ENCODE data around the gene NDRG2.

The NDRG2 gene

DNA sequence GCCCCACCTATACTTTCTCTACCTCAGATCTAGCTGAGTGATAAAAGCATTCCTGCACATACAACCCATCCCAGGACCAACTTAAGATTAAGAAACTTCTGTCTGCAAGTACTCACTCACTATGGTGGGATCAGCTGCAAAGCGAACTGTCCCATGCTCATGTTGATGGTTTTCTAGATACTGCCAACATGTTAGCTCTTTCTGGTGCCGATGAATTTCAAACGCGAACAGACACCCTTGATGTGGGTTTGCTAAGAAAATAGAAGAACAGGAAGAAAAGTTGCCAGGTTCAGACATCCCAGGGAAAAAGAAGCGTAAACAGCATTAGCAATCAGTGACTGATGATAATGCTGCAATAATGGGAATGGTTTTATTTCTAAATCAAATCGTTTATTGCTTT, 27.3 kb downstream of the NDRG2 start:
- no peaks in the 10 kb centered on the region for H3K79me2 ChIP-seq (ENCODE audit: insufficient read depth, low read depth)

DNA sequence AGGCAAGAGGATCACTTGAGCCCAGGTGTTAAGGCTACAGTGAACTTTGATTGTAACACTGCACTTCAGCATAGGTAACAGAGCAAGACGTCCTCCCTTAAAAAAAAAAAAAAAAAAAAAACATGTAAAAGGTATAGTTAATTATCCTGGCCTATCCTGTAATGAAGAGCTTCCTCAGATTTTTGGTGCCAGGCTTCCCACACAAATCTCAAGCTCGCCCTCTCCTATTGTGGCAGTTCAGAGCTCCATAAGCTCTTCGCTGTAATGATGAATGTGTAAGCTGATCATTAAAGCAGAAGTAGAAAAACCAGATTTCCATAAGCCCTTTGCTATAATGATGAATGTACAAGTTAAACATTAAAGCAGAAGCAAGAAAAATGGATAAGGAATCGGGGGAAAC, 27.7 kb downstream of the NDRG2 start:
- Histone ChIP-seq H3K79me2 (ENCODE audit: insufficient read depth, low read depth) (no peaks in the 10 kb centered on the region), H3K9ac (no peak overlapping the region), H4K20me1 (ENCODE audit: insufficient read depth) (no peaks in the 10 kb centered on the region), H2AFZ (ENCODE audit: low read depth) (no peak overlapping the region), H3K4me2 (no peak overlapping the region), H3K27ac (no peak overlapping the region), H3K36me3 (ENCODE audit: insufficient read depth) (no peaks in the 10 kb centered on the region), H3K4me1 (ENCODE audit: low read depth, poor library complexity, severe bottlenecking) (no peaks in the 10 kb centered on the region), H3K27me3 (ENCODE audit: insufficient read depth, low read depth) (no peaks in the 10 kb centered on the region), H3K4me3 (IDR thresholded peaks at IDR 0.05; ENCODE audit: insufficient read depth, low read depth, low read length) (no peak overlapping the region)
- TF ChIP-seq, protein P1, sequence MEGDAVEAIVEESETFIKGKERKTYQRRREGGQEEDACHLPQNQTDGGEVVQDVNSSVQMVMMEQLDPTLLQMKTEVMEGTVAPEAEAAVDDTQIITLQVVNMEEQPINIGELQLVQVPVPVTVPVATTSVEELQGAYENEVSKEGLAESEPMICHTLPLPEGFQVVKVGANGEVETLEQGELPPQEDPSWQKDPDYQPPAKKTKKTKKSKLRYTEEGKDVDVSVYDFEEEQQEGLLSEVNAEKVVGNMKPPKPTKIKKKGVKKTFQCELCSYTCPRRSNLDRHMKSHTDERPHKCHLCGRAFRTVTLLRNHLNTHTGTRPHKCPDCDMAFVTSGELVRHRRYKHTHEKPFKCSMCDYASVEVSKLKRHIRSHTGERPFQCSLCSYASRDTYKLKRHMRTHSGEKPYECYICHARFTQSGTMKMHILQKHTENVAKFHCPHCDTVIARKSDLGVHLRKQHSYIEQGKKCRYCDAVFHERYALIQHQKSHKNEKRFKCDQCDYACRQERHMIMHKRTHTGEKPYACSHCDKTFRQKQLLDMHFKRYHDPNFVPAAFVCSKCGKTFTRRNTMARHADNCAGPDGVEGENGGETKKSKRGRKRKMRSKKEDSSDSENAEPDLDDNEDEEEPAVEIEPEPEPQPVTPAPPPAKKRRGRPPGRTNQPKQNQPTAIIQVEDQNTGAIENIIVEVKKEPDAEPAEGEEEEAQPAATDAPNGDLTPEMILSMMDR (conservative IDR thresholded peaks at IDR 0.05; ENCODE audit: low read depth, low read length) = no peak

More for the DNA sequence above, 27.3 kb downstream of the NDRG2 start:
- no peaks in the 10 kb centered on the region for H3K4me1 ChIP-seq (ENCODE audit: low read depth, poor library complexity, severe bottlenecking)
- H3K27ac ChIP-seq = no peak overlapping the region
- H3K27me3 ChIP-seq (ENCODE audit: insufficient read depth, low read depth) = no peaks in the 10 kb centered on the region
- no peak overlapping the region for H3K4me2 ChIP-seq
- no peak overlapping the region for H3K9ac ChIP-seq
- no peaks in the 10 kb centered on the region for H3K36me3 ChIP-seq (ENCODE audit: insufficient read depth)
- H3K4me3 ChIP-seq (IDR thresholded peaks at IDR 0.05; ENCODE audit: insufficient read depth, low read depth, low read length) = no peak overlapping the region
- TF ChIP-seq, protein P1 (conservative IDR thresholded peaks at IDR 0.05; ENCODE audit: low read depth, low read length) = no peak
- no peaks in the 10 kb centered on the region for H4K20me1 ChIP-seq (ENCODE audit: insufficient read depth)
- no peak overlapping the region for H2AFZ ChIP-seq (ENCODE audit: low read depth)

DNA sequence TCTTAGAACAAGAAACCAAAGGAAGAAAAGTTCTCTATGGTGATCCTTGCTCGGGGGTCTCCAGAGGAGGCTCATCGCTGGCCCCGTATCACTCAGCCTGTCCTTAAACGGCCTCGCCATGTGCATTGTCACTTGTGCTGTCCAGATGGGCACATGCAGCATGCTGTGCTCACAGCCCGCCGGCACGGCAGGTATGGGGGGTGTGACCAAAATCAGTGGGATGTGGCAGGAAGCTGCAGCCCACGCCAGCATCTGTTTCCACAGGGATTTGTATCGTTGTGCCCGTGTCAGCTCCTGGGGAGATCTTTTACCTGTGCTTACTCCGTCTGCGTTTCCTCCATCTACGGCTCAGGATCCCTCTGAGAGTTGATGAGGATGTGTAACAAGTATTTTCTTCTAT, 28.3 kb downstream of the NDRG2 start:
- Histone ChIP-seq H3K36me3 (ENCODE audit: insufficient read depth) (no peaks in the 10 kb centered on the region), H3K9ac (no peak overlapping the region), H3K4me3 (IDR thresholded peaks at IDR 0.05; ENCODE audit: insufficient read depth, low read depth, low read length) (no peak overlapping the region), H3K79me2 (ENCODE audit: insufficient read depth, low read depth) (peaks cover 3% of the 10 kb centered on the region), H3K4me1 (ENCODE audit: low read depth, poor library complexity, severe bottlenecking) (peaks cover 5% of the 10 kb centered on the region), H3K27me3 (ENCODE audit: insufficient read depth, low read depth) (no peaks in the 10 kb centered on the region), H3K27ac (no peak overlapping the region), H3K4me2 (no peak overlapping the region), H2AFZ (ENCODE audit: low read depth) (no peak overlapping the region), H4K20me1 (ENCODE audit: insufficient read depth) (no peaks in the 10 kb centered on the region)
- TF ChIP-seq, protein P1 (conservative IDR thresholded peaks at IDR 0.05; ENCODE audit: low read depth, low read length) = no peak

DNA sequence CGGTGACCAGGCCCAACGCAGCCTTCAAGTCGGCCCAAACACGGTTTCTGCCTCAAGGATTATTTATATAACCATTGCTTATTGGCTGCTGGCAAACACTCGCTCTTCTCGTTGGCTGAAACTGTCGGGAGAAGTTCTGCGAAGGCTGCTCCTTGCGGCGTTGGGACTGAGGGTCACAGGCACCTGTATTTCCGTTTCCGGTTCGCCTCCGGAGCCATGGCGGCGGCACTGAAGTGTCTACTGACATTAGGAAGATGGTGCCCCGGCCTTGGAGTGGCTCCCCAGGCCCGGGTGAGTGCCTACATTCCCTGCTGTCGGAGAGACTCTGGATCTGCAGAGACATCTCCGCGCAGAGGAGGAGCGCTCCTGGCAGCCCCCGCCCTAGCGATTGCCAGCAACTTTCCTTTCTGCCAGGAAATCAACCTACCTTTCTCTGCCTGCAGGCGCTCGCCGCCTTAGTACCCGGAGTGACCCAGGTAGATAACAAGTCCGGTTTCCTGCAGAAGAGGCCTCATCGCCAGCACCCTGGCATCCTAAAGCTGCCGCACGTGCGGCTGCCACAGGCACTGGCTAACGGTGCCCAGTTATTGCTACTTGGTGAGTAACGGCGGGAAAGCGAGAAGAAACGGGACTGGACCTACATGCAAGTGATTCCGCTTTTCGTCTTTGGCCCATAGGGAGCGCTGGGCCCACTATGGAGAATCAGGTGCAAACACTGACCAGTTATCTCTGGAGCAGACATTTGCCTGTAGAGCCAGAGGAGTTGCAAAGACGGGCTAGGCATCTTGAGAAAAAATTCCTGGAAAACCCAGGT, 34.9 kb downstream of the NDRG2 start, which contains the start of gene METTL17:
Gene METTL17, plus strand, starts transcription at position 194 of the 814 bp plus-strand sequence. Its CDS starts 23 bp downstream, at position 217.
- Histone ChIP-seq H3K27ac (peak within 1 kb of the TSS; percentile 57), H4K20me1 (ENCODE audit: insufficient read depth) (no peaks in the 10 kb centered on the region), H3K27me3 (ENCODE audit: insufficient read depth, low read depth) (no peaks in the 10 kb centered on the region), H3K79me2 (ENCODE audit: insufficient read depth, low read depth) (peaks cover 17% of the 10 kb centered on the region), H3K4me2 (peak within 1 kb of the TSS; percentile 63), H3K4me1 (ENCODE audit: low read depth, poor library complexity, severe bottlenecking) (peaks cover 19% of the 10 kb centered on the region), H3K4me3 (IDR thresholded peaks at IDR 0.05; ENCODE audit: insufficient read depth, low read depth, low read length) (no peak within 1 kb of the TSS), H3K36me3 (ENCODE audit: insufficient read depth) (no peaks in the 10 kb centered on the region), H2AFZ (ENCODE audit: low read depth) (peak within 1 kb of the TSS; percentile 61), H3K9ac (peak within 1 kb of the TSS; percentile 68)
- TF ChIP-seq, protein P1 (conservative IDR thresholded peaks at IDR 0.05; ENCODE audit: low read depth, low read length) = peak; percentile 43; the same call in 1 of the 2 replicates

Data from KMS-11 (cell line).